Measurements from ENCODE around the gene WNT2B. TPM values are rescaled to one million over a fixed set of nuclear protein-coding genes. Genes with fewer than 3 reads are reported as not detected.

Gene WNT2B
- total and polyA plus RNA-seq, 4 donors, result 1.9 to 6.3 (median 4.1) TPM

DNA sequence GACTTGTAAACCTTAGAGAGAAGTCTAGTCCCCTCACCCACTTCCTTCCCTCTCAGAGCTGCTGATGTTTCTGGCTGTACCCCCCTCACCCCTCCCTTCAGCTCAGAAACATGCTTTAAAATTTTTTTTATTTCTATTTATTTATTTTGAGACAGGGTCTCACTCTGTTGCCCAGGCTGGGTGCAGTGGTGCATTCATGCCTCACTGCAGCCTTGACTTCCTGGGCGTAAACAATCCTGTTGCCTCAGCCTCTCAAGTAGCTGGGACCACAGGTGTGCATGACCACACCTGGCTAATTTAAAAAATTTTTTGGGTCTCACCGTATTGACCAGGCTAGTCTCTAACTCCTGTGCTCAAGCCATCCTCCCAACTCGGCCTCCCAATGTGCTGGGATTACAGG lies 2.9 kb upstream of the WNT2B start:
- H3K4me1 ChIP-seq (ENCODE audit: control insufficient read depth in 5 of 5, insufficient read depth in 5 of 5, low read length in 5 of 5), result peaks cover 0 to 52% (median 15%) of the 10 kb centered on the region in 5 donors
- H3K9me3 ChIP-seq (ENCODE audit: control insufficient read depth in 4 of 4, insufficient read depth in 3 of 4, low read length in 3 of 4), result no peaks in the 10 kb centered on the region
- 87 to 94% methylated on average over 3 of the region's 3 CpGs for WGBS, 2 donors
- TF ChIP-seq, protein P1, sequence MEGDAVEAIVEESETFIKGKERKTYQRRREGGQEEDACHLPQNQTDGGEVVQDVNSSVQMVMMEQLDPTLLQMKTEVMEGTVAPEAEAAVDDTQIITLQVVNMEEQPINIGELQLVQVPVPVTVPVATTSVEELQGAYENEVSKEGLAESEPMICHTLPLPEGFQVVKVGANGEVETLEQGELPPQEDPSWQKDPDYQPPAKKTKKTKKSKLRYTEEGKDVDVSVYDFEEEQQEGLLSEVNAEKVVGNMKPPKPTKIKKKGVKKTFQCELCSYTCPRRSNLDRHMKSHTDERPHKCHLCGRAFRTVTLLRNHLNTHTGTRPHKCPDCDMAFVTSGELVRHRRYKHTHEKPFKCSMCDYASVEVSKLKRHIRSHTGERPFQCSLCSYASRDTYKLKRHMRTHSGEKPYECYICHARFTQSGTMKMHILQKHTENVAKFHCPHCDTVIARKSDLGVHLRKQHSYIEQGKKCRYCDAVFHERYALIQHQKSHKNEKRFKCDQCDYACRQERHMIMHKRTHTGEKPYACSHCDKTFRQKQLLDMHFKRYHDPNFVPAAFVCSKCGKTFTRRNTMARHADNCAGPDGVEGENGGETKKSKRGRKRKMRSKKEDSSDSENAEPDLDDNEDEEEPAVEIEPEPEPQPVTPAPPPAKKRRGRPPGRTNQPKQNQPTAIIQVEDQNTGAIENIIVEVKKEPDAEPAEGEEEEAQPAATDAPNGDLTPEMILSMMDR (IDR thresholded peaks at IDR 0.05; ENCODE audit: control extremely low read depth, extremely low read depth), result no peak
- DNase-seq (no peak), ATAC-seq (ENCODE audit: insufficient read depth, low FRiP score) (no peak)
- H3K27me3 ChIP-seq (ENCODE audit: control insufficient read depth in 3 of 3, insufficient read depth in 3 of 3, low read length in 2 of 3), result peaks cover 0 to 33% (median 30%) of the 10 kb centered on the region in 3 donors
- H3K9ac ChIP-seq (ENCODE audit: insufficient read depth in 1 of 2, low read length in 2 of 2), result no peak overlapping the region
- H3K4me3 ChIP-seq, result no peak overlapping the region
- no peaks in the 10 kb centered on the region for H3K36me3 ChIP-seq (ENCODE audit: control insufficient read depth in 4 of 4, insufficient read depth in 4 of 4, low read length in 4 of 4)
- H3K27ac ChIP-seq (ENCODE audit: low read depth in 1 of 2, low read length in 1 of 2), result no peak overlapping the region

DNA sequence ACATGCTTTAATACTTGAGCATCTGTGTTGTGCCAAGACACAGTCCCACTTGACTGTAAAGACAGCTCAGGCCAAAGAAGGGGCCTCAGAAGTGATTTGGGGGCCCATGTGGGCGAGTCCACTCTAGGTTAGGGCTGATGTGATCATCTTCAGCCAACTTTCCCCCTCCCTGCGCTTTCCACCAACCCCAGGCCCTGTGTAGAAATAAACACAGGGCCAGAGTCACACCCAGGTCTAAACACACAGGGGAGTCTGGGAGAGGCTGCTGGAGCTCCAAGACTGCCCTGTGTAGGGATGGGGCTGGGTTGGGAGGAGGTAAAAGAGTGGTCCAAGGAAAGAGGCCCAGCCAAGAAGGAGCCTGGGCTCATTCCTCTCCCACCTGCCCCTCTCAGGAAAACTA lies 2.5 kb upstream of the WNT2B start:
- Histone ChIP-seq H3K9ac (ENCODE audit: insufficient read depth in 1 of 2, low read length in 2 of 2) (no peak overlapping the region), H3K4me3 (no peak overlapping the region), H3K27me3 (ENCODE audit: control insufficient read depth in 3 of 3, insufficient read depth in 3 of 3, low read length in 2 of 3) (peaks cover 0 to 35% (median 28%) of the 10 kb centered on the region in 3 donors), H3K4me1 (ENCODE audit: control insufficient read depth in 5 of 5, insufficient read depth in 5 of 5, low read length in 5 of 5) (peaks cover 0 to 52% (median 15%) of the 10 kb centered on the region in 5 donors), H3K9me3 (ENCODE audit: control insufficient read depth in 4 of 4, insufficient read depth in 3 of 4, low read length in 3 of 4) (no peaks in the 10 kb centered on the region), H3K36me3 (ENCODE audit: control insufficient read depth in 4 of 4, insufficient read depth in 4 of 4, low read length in 4 of 4) (no peaks in the 10 kb centered on the region), H3K27ac (ENCODE audit: low read depth in 1 of 2, low read length in 1 of 2) (no peak overlapping the region)
- TF ChIP-seq, protein P1 (IDR thresholded peaks at IDR 0.05; ENCODE audit: control extremely low read depth, extremely low read depth), result no peak
- ATAC-seq (ENCODE audit: insufficient read depth, low FRiP score) (no peak), DNase-seq (no peak)
- WGBS, 2 donors, result 90 to 94% methylated on average over 2 of the region's 2 CpGs

DNA sequence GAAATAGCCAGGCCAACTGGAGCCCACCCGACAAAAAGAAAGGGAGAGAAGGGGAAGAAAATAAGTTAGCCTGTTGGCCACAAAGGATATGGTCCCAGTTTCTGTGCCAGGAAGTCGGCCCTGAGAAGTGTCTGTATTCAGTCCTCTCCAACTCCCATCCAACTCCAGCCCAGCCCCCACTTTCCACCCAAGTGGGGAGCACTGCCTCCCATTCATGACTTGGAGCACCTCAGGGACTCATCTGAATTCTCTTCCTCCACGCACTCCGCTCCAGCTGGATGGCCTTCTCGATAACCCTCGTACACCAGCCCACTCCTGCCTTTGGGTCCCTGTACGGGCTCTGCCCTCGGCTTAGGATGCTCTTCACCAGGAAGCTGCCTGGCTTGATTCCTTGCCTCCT lies 2.0 kb upstream of the WNT2B start:
- Histone ChIP-seq H3K36me3 (ENCODE audit: control insufficient read depth in 4 of 4, insufficient read depth in 4 of 4, low read length in 4 of 4) (no peaks in the 10 kb centered on the region), H3K4me1 (ENCODE audit: control insufficient read depth in 5 of 5, insufficient read depth in 5 of 5, low read length in 5 of 5) (peaks cover 0 to 52% (median 14%) of the 10 kb centered on the region in 5 donors), H3K27me3 (ENCODE audit: control insufficient read depth in 3 of 3, insufficient read depth in 3 of 3, low read length in 2 of 3) (peaks cover 0 to 39% (median 28%) of the 10 kb centered on the region in 3 donors), H3K9me3 (ENCODE audit: control insufficient read depth in 4 of 4, insufficient read depth in 3 of 4, low read length in 3 of 4) (no peaks in the 10 kb centered on the region), H3K27ac (ENCODE audit: low read depth in 1 of 2, low read length in 1 of 2) (no peak overlapping the region), H3K4me3 (no peak overlapping the region), H3K9ac (ENCODE audit: insufficient read depth in 1 of 2, low read length in 2 of 2) (no peak overlapping the region)
- TF ChIP-seq, protein P1 (IDR thresholded peaks at IDR 0.05; ENCODE audit: control extremely low read depth, extremely low read depth), result no peak
- DNase-seq (no peak), ATAC-seq (ENCODE audit: insufficient read depth, low FRiP score) (no peak)
- 95% methylated on average over 8 of the region's 8 CpGs for WGBS, 2 donors

DNA sequence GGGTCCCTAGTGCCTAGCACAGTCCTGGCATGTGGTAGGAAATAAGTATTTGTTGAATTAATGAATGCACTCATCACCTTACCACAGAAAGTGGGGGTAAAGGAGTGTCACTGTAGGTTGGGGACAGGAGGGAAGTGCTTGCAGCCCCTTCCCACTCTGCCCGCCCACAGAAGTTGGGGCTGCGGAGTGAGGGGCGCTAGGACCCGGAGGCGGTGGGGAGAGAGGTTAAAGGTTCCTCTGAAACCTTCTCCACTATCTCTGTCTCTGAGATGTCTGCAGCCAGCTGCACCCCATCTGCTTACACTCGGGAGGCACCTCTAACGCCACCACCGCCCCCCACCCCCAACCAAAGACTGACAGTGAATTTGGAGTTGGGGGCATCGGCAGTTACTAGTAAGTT lies 1.4 kb upstream of the WNT2B start:
- Histone ChIP-seq H3K27ac (ENCODE audit: low read depth in 1 of 2, low read length in 1 of 2) (no peak overlapping the region), H3K36me3 (ENCODE audit: control insufficient read depth in 4 of 4, insufficient read depth in 4 of 4, low read length in 4 of 4) (no peaks in the 10 kb centered on the region), H3K9ac (ENCODE audit: insufficient read depth in 1 of 2, low read length in 2 of 2) (no peak overlapping the region), H3K4me1 (ENCODE audit: control insufficient read depth in 5 of 5, insufficient read depth in 5 of 5, low read length in 5 of 5) (peaks cover 0 to 49% (median 10%) of the 10 kb centered on the region in 5 donors), H3K4me3 (no peak overlapping the region), H3K27me3 (ENCODE audit: control insufficient read depth in 3 of 3, insufficient read depth in 3 of 3, low read length in 2 of 3) (peaks cover 0 to 44% (median 27%) of the 10 kb centered on the region in 3 donors), H3K9me3 (ENCODE audit: control insufficient read depth in 4 of 4, insufficient read depth in 3 of 4, low read length in 3 of 4) (no peaks in the 10 kb centered on the region)
- WGBS, 2 donors, result 79 to 80% methylated on average over 9 of the region's 9 CpGs
- TF ChIP-seq, protein P1 (IDR thresholded peaks at IDR 0.05; ENCODE audit: control extremely low read depth, extremely low read depth), result no peak
- DNase-seq, result no peak
- no peak for ATAC-seq (ENCODE audit: insufficient read depth, low FRiP score)
